ENCODE data around the gene NDC1.

DNA sequence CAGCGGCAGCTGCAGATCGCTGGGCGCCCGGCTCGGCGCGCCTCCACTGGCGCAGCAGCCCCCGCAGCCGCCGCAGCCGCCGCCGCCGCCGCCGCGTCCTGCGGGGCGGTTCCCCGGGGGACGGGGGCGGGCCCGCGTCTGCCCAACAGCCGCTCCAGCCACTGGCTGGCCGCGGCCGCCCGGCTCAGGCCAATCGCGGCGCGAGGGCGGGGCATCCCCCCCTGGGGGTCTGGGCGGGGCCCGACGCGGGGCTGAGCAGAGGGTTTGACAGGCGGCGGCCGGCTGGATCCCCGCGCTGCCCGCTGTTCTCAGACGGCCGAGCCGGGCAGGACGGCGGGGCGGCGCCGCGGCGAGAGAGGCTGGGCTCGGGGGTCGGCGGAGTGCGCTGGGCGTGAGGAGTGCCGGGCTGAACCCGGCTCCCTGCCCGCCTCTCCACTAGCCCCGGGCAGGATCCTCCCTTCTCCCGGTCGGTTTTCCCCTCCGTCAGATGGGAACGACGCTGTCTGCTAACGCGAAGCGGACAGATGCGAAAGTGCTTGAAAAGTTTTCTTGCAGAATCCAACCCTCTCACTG, 98.9 kb downstream of the NDC1 start, which contains the start of gene GLIS1:
- TF ChIP-seq, protein P1, sequence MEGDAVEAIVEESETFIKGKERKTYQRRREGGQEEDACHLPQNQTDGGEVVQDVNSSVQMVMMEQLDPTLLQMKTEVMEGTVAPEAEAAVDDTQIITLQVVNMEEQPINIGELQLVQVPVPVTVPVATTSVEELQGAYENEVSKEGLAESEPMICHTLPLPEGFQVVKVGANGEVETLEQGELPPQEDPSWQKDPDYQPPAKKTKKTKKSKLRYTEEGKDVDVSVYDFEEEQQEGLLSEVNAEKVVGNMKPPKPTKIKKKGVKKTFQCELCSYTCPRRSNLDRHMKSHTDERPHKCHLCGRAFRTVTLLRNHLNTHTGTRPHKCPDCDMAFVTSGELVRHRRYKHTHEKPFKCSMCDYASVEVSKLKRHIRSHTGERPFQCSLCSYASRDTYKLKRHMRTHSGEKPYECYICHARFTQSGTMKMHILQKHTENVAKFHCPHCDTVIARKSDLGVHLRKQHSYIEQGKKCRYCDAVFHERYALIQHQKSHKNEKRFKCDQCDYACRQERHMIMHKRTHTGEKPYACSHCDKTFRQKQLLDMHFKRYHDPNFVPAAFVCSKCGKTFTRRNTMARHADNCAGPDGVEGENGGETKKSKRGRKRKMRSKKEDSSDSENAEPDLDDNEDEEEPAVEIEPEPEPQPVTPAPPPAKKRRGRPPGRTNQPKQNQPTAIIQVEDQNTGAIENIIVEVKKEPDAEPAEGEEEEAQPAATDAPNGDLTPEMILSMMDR (IDR thresholded peaks at IDR 0.05; ENCODE audit: borderline replicate concordance, extremely low read depth, low read length, poor library complexity, severe bottlenecking), result no peak
- no peak for TF ChIP-seq EZH2 (IDR thresholded peaks at IDR 0.05; ENCODE audit: borderline replicate concordance, low read depth, low read length, severe bottlenecking)

Measured in DND-41 (cell line).